Measurements from ENCODE around the gene ZNF891. TPM values are rescaled to one million over a fixed set of nuclear protein-coding genes. Genes with fewer than 3 reads are reported as not detected.

Gene ZNF891
- total RNA-seq, 1 donor from 2014 or later = 6.2 TPM

DNA sequence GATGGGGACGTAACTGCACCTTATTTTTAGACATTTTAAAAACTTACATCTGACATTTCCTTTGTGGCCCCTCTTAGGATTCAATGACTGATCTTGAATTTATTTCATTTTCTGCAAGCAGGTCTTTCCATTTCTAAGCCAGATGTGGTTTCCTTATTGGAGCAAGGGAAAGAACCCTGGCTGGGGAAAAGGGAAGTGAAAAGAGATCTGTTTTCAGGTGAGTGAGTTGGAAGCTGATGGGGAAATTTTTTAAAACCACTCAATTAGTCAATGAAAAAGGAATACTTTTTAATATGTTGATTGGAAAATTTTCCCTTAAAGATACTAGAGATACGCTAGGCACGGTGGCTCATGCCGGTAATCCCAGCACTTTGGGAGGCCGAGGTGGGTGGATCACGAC, 46.7 kb downstream of the ZNF891 start:
- Mint-ChIP-seq H3K4me1 (no peaks in the 10 kb centered on the region), H3K36me3 (peaks cover 65% of the 10 kb centered on the region), H3K4me3 (no peak overlapping the region), H3K9me3 (peaks cover 55% of the 10 kb centered on the region), H3K27me3 (ENCODE audit: low read depth) (no peaks in the 10 kb centered on the region), H3K27ac (no peak overlapping the region)
- no peak for DNase-seq (ENCODE audit: low spot score in 2 of 2, unreplicated experiment in 2 of 2)
- TF ChIP-seq, protein P1, sequence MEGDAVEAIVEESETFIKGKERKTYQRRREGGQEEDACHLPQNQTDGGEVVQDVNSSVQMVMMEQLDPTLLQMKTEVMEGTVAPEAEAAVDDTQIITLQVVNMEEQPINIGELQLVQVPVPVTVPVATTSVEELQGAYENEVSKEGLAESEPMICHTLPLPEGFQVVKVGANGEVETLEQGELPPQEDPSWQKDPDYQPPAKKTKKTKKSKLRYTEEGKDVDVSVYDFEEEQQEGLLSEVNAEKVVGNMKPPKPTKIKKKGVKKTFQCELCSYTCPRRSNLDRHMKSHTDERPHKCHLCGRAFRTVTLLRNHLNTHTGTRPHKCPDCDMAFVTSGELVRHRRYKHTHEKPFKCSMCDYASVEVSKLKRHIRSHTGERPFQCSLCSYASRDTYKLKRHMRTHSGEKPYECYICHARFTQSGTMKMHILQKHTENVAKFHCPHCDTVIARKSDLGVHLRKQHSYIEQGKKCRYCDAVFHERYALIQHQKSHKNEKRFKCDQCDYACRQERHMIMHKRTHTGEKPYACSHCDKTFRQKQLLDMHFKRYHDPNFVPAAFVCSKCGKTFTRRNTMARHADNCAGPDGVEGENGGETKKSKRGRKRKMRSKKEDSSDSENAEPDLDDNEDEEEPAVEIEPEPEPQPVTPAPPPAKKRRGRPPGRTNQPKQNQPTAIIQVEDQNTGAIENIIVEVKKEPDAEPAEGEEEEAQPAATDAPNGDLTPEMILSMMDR (IDR thresholded peaks at IDR 0.05; ENCODE audit: unreplicated experiment) = no peak

DNA sequence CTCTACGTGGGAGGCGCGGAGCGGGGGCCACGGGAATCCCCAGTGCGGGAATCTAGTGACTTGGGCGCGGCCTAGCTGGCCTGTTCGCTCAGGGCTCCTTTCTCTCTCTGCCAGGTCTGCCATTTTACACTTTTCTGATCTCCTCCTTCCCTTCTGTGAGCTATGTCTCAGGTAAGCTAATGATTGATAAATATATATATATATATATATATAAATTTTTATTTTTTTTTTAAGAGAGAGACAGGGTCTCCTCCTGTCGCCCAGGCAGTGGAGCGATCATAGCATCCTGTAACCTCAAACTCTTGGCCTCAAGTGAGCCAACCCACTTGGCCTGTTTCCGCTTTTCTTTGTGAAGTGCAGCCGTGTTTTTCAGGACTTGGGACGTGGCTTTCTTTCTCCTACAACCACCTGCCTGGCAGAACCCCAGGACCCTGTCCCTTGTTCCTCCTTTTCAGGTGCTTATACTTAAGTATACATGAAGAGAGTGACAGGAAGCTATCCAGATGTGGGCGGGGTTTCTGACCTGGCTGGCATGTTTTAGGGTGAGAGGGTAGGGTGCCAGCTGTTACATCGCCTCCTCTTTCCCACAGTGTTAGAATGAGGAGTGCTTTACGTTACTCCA, 48.8 kb downstream of the ZNF891 start:
- H3K9me3 Mint-ChIP-seq = peaks cover 57% of the 10 kb centered on the region
- no peak overlapping the region for H3K4me3 Mint-ChIP-seq
- peaks cover 59% of the 10 kb centered on the region for H3K36me3 Mint-ChIP-seq
- TF ChIP-seq, protein P1 (IDR thresholded peaks at IDR 0.05; ENCODE audit: unreplicated experiment) = no peak
- H3K27me3 Mint-ChIP-seq (ENCODE audit: low read depth) = no peaks in the 10 kb centered on the region
- H3K4me1 Mint-ChIP-seq = no peaks in the 10 kb centered on the region
- no peak overlapping the region for H3K27ac Mint-ChIP-seq
- DNase-seq (ENCODE audit: low spot score in 2 of 2, unreplicated experiment in 2 of 2) = no peak

DNA sequence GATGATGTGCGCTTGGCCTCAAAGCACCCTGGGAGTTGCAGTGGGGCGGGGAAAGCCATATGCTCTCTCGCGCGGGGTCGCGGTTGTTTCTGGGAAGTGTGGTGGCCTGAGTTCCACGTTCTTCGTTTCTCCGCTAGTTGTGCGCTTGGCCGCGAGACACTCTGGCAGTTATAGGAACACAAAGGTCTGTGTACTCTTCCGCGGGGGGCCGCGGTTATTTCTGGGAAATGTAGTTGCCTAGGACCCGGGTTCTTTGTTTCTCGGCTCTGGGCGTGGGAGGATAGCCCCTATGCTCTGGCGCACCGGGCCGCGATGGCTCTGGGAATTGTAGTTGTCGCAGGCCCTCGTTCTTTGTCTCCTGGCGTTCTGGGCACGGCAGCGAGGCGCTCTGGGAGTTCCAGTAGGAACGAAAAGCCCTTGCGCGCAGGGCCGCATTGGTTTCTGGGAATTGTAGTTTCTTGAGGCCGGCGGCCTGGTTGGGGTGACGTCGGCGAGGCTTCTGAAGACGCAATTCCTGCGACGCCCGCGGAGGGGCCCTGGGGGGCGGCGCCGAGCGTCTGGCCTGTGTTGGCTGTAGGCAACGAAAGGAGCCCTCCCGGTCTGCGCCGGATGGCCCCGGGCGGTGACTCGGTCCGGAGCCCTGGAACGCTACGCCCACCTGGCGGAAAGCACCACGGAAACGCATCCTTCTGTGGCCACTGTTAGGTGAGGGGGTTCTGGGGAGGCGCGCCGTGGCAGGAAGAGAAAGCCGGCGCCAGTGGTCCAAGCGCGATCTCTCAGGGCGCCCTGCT, 49.5 kb downstream of the ZNF891 start, which contains the start of gene ZNF140:
TSS of gene ZNF140 (plus strand) at position 556 of the 791 bp plus-strand sequence. CDS start 398 bp downstream, outside the sequence.
- Mint-ChIP-seq H3K4me3 (no peak within 1 kb of the TSS), H3K27ac (no peak within 1 kb of the TSS), H3K27me3 (ENCODE audit: low read depth) (no peaks in the 10 kb centered on the region), H3K36me3 (peaks cover 52% of the 10 kb centered on the region), H3K9me3 (peaks cover 54% of the 10 kb centered on the region), H3K4me1 (no peaks in the 10 kb centered on the region)
- TF ChIP-seq, protein P1 (IDR thresholded peaks at IDR 0.05; ENCODE audit: unreplicated experiment) = peak; percentile 51
- peak; percentile 92 to 95 for DNase-seq (ENCODE audit: low spot score in 2 of 2, unreplicated experiment in 2 of 2)

DNA sequence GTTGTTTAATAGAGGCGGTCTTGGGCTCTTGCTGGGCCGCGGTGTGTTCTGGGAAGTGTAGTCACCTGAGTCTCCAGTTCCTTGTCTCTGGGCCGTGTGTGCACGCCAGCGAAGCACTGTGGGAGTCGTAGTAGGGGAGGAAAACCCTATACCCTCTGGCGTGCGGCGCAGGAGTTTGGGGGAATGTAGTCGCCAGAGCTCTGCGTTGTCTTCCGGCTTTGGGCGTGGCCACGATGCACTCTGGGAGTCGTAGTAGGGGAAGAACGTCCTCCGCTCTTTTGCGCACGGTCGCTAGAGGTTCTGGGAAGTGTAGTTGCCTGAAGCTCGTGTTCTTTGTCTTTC, 50.1 kb downstream of the ZNF891 start:
- DNase-seq (ENCODE audit: low spot score in 2 of 2, unreplicated experiment in 2 of 2) = peak; percentile 91
- no peaks in the 10 kb centered on the region for H3K4me1 Mint-ChIP-seq
- peaks cover 49% of the 10 kb centered on the region for H3K36me3 Mint-ChIP-seq
- no peak overlapping the region for H3K27ac Mint-ChIP-seq
- H3K27me3 Mint-ChIP-seq (ENCODE audit: low read depth) = no peaks in the 10 kb centered on the region
- H3K9me3 Mint-ChIP-seq = peaks cover 53% of the 10 kb centered on the region
- TF ChIP-seq, protein P1 (IDR thresholded peaks at IDR 0.05; ENCODE audit: unreplicated experiment) = no peak
- no peak overlapping the region for H3K4me3 Mint-ChIP-seq

DNA sequence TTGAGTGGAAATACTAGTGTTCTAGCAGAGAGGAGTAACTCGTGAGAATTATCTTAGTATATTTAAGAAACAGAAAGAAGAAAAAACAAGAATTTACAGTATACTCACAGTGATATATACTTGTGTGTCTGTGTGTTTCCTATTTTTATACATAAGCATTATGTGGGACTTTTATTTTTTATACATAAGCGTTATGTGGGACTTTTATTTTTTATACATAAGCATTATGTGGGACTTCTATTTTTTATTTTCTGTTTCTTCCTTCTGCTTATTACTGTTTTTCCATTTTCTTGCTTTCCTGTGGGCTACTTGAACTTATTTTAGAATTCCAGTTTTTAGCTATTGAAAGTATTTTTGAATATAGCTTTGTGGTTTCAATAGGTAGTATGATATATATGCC, 56.2 kb downstream of the ZNF891 start:
- Mint-ChIP-seq H3K36me3 (peaks cover 21% of the 10 kb centered on the region), H3K4me1 (no peaks in the 10 kb centered on the region)

More for the DNA sequence above, 56.2 kb downstream of the ZNF891 start:
- DNase-seq (ENCODE audit: low spot score in 2 of 2, unreplicated experiment in 2 of 2) = no peak
- H3K4me3 Mint-ChIP-seq = no peak overlapping the region
- no peak overlapping the region for H3K27ac Mint-ChIP-seq
- TF ChIP-seq, protein P1 (IDR thresholded peaks at IDR 0.05; ENCODE audit: unreplicated experiment) = no peak
- no peaks in the 10 kb centered on the region for H3K27me3 Mint-ChIP-seq (ENCODE audit: low read depth)
- H3K9me3 Mint-ChIP-seq = peaks cover 51% of the 10 kb centered on the region
